ENCODE measurements around the gene IDNK.
A peak's percentile ranks its signal among the peaks of the same experiment; 100 is the strongest.
"Not testable (repeated sequence)": the region's sequence is repeated elsewhere in the genome, so short reads cannot be mapped to it uniquely, and the experiment has no call there.

The IDNK gene

GRCh38 chr9:83622939-83623678, at the start of gene IDNK:
Gene IDNK (plus strand): TSS chr9:83623143. CDS start chr9:83623172, 29 bp downstream.
- DNase-seq = no peak

GRCh38 chr9:83574482-83574881, 48.5 kb upstream of the IDNK start:
- DNase-seq = no peak

- no peak for DNase-seq
Observed at GRCh38 chr9:83582029-83582428, 40.9 kb upstream of the IDNK start.

- no peak for DNase-seq
Observed at GRCh38 chr9:83583151-83584014, 39.6 kb upstream of the IDNK start.

- DNase-seq = no peak
Observed at GRCh38 chr9:83584995-83585394, 37.9 kb upstream of the IDNK start.

GRCh38 chr9:83588256-83588655, 34.7 kb upstream of the IDNK start:
- no peak for DNase-seq

GRCh38 chr9:83596899-83597504, 25.9 kb upstream of the IDNK start:
- DNase-seq = no peak

GRCh38 chr9:83598487-83598886, 24.5 kb upstream of the IDNK start:
- DNase-seq = no peak

GRCh38 chr9:83599071-83599470, 23.9 kb upstream of the IDNK start:
- no peak for DNase-seq

GRCh38 chr9:83601463-83601862, 21.5 kb upstream of the IDNK start:
- DNase-seq = no peak

- DNase-seq = not testable (repeated sequence)
Observed at GRCh38 chr9:83607620-83608019, 15.3 kb upstream of the IDNK start.

- not testable (repeated sequence) for DNase-seq
Observed at GRCh38 chr9:83613298-83613697, 9.6 kb upstream of the IDNK start.

GRCh38 chr9:83617299-83617698, 5.6 kb upstream of the IDNK start:
- no peak for DNase-seq

GRCh38 chr9:83620841-83621636, 1.9 kb upstream of the IDNK start:
- DNase-seq = no peak

- peak; percentile 9 for DNase-seq
Observed at GRCh38 chr9:83622433-83622938, 457 bp upstream of the IDNK start.

GRCh38 chr9:83623679-83624076, 735 bp downstream of the IDNK start:
- DNase-seq = no peak

- DNase-seq = no peak
Observed at GRCh38 chr9:83625178-83625577, 2.2 kb downstream of the IDNK start.

- no peak for DNase-seq
Observed at GRCh38 chr9:83628540-83628939, 5.6 kb downstream of the IDNK start.

- DNase-seq = no peak
Observed at GRCh38 chr9:83629433-83630104, 6.6 kb downstream of the IDNK start.

GRCh38 chr9:83630938-83631457, 8.1 kb downstream of the IDNK start:
- peak; percentile 34 for DNase-seq

GRCh38 chr9:83633255-83633654, 10.3 kb downstream of the IDNK start:
- no peak for DNase-seq

GRCh38 chr9:83633676-83634075, 10.7 kb downstream of the IDNK start:
- no peak for DNase-seq
